Germinal center (tissue), 1 donor: ENCODE results near the gene TMEM240.
"Not testable (repeated sequence)": the region's sequence is repeated elsewhere in the genome, so short reads cannot be mapped to it uniquely, and the experiment has no call there.

Experiments used
- DNase-seq: peaks from one replicate; pipeline ENCODE4 v3.0.0; 2012; ENCODE audit warnings: mixed read lengths, low spot score

The TMEM240 gene

DNA sequence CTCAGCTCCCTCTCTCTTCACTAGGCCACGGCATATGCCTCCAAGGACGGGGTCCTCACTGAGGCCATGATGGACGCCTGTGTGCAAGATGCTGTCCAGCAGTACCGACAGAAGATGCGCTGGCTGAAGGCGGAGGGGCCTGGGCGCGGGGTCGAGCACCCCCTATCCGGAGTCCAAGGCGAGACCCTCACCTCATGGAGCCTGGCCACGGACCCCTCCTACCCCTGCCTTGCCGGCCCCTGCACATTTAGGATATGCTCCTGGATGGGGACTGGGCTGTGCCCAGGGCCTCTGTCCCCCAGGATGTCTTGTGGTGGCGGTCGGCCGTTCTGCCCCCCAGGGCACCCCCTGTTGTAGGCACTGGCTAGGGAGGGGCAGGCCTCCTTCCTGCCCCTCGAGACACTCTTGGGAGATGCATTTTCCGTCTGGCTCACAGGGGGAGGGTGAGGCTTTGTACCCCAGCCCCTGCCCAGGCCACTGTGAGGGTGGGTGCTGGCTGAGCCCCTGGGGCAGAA, 44.9 kb downstream of the TMEM240 start:
- not testable (repeated sequence) for DNase-seq

DNA sequence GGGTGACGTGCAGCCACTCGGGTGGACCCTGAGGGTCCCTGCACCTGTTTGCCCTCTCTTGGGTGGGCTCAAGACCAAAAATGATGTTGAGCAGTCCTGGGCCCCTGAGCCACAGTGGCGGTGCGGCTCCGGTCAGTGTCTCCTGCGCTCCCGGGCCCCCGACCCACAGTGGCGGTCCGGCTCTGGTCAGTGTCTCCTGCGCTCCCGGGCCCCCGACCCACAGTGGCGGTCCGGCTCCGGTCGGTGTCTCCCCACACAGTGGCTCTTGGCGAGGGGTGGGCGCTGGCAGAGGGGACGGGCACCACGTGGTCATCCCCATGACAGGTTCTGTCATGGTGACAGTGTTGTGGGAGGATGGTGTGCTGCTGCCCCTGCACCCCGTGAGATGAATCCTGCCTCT, 46.1 kb downstream of the TMEM240 start:
- DNase-seq, result not testable (repeated sequence)

DNA sequence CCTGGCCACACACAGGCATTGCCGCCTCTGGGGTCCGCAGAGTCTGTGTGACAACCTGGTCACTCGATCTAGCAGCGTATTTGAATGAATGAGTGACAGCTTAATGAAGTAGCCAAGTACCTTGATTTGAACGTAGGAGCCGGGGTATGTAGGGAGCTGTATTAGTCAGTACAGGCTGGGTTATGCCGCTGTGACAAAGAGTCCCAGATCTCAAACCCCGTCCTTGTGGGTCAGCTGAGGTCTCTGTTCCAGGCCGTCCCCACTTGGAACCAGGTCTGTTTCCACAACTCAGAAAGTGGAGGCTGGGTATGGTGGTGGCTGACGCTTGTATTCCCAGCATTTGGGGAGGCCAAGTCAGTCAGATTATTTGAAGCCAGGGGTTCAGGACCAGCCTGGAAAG, 48.8 kb downstream of the TMEM240 start:
- DNase-seq, result no peak

- no peak for DNase-seq
Observed at GRCh38 chr1:1490633-1491230, 49.7 kb downstream of the TMEM240 start.

DNA sequence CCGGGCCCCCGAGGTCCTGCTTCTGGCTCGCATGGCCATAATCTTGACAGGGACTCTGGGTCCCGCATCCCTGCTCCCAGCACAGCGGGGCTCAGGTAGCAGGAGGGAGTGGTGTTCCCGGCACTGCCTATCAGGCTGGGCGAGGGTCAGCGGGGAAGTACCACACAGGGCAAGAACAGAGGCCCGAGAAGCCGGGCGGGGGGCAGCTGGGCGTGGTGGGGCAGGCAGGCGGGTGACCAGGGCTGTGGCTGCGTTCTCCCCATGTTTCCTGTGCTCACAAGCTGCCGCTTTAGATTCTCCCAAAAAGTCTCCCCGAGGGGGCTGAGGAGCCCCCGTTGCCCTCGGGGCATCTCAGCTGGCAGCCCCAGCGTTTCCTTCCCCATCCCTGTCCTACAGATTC, 50.6 kb downstream of the TMEM240 start:
- DNase-seq, result no peak

DNA sequence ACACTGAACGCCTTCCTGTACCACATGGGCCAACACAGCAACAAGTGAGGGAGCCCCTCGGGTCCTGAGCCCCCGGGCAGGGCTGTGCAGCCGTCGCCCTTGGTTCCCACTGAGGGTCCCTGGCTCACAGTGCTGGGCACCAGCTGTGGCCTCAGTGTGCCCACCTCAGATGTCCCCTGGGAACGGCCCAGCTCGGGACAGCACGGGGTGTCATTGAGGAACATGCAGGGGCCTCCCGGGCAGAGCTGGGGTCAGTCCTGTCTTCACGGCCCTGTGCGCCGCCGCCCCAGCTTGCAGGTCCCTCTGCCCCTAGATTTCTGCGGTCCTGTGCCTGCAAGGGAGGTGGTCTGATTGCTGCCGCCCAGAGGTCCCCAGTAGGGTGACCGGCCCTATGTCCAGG, 51.2 kb downstream of the TMEM240 start:
- DNase-seq, result no peak

DNA sequence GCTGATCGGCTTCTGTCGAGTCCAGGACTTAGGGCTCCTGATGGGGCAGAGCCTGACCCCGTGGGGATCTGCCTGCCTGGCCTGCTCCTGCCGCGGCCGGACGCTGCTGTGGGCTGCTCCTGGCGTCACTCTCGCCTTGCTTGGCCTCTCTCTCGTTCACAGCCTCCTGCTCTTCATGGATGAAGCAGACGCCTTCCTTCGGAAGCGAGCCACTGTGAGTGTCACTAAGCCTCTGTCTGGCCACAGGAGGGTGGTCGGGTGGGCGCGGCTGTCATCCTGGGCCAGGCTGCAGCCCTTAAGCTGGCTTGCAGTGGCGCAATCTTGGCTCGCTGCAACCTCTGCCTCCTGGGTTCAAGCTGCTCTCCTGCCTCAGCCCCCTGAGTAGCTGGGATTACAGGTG, 52.7 kb downstream of the TMEM240 start:
- DNase-seq, result no peak

DNA sequence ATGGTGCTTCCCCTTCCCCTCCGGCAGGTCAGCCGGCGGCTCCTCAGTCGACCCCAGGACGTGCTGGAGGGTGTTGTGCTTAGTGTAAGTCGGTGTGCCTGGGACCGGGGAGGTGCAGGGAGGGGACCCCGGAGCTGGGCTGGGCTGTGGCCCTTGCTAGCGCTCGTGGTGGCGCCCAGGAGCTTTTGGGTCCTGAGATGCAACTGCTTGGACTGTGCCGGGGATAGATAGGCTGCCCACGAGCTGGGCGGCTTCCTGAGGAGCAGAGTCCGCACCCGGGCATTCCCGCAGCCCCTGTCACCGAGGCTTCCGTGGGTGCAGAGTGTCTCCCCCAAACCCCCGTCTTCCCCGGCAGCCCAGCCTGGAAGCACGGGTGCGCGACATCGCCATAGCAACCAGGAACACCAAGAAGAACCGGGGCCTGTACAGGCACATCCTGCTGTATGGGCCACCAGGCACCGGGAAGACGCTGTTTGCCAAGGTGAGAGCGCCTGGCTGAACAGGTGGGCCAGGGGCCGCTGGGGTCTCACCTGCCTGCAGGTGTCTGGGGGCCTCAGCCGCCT, 54.6 kb downstream of the TMEM240 start:
- not testable (repeated sequence) for DNase-seq

DNA sequence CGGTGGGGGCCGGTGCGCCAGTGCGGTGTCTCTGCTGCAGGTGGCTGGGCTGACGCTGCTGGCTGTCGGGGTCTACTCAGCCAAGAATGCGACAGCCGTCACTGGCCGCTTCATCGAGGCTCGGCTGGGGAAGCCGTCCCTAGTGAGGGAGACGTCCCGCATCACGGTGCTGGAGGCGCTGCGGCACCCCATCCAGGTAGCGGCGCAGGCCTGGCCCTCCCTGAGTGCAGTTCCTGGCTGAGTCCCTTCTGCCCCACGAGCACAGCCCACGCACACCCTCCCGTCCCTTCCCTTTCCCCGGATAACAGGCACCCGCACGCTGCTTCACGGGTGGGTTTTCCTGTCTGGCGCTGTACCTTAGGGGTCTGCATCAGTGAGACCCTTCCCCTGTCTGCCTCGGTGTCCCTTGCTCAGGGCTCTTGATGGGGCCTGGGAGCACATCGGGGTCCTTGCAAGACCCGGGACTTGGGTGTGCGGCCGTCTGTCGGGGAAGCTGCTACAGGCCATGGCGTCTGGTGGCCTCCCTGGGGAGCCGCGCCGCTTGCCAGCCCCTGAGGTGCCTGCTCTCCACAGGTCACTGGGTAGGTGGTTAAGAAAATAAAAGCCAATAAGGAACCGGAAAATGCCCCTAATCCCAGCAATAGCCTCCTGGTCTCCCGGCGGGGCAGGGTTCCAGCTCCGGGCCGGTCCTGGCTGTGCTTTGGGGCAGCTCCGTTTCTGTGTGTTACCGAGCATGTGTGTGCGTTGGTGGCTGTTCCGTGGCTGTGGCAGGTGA, 55.3 kb downstream of the TMEM240 start:
- not testable (repeated sequence) for DNase-seq
